ENCODE measurements around the gene NDUFB3. TPM values are rescaled to one million over a fixed set of nuclear protein-coding genes. Genes with fewer than 3 reads are reported as not detected.

Gene NDUFB3
- total and polyA plus RNA-seq, 10 of the 15 experiments (the other 5 are each of a cell fraction or from before 2014, with no cell fraction given): 115 to 1,059 (median 187) TPM

DNA sequence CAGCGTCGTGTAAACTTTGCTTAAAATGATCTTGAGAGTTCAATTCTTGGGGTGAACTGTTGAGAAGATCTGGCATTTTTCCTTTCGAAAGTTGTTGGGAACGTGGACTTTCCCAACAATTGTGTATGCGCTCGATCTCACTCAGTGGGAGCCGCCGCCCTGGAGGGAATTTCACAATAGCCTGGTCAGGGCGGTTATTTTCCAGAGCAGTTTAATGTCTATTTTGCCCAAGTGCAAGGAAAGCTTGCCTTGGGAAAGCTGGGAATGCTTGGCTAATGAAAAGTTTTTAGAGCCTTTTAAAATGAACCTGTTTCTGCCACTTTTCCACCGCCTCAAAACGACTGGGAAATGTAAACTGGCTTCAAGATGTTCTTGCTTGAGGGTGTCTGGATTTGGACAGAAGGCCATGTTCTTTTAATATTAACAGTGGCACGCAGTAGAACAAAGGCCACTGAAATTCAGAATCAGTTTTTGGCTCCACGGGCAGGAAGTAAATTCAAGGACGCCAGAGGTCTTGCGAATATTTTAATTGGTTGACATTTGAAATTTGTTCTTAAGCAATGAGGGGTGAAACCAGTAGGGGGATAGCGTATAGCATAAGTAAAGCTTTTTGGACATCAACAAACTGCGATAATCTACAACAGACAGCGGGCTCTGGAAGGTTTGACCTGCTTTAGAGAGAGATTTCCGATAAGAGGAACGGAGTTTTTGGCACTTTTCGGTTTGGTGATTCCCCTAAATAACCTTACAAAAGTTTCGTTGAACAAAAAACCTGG lies 45.3 kb downstream of the NDUFB3 start (continued):
- TF ChIP-seq RB1 (IDR thresholded peaks at IDR 0.05; ENCODE audit: borderline replicate concordance) (no peak), MYB (IDR thresholded peaks at IDR 0.05; ENCODE audit: borderline replicate concordance, low read depth, low read length) (no peak), RAD21 (IDR thresholded peaks at IDR 0.05; ENCODE audit: insufficient read depth, low read depth, low read length) (peak; percentile 39), NFYB (IDR thresholded peaks at IDR 0.05; ENCODE audit: insufficient read depth, low read depth, low read length) (peak; percentile 73; the same call in 1 of the 2 replicates), NR2F1 (conservative IDR thresholded peaks at IDR 0.05) (no peak), SRF (IDR thresholded peaks at IDR 0.05; ENCODE audit: low read depth in 2 of 2, low read length in 2 of 2) (no peak), IKZF2 (IDR thresholded peaks at IDR 0.05) (peak; percentile 73 to 77), JUND (IDR thresholded peaks at IDR 0.05; ENCODE audit: low read depth, low read length) (no peak), EGR1 (IDR thresholded peaks at IDR 0.05; ENCODE audit: borderline replicate concordance in 1 of 2, low read depth in 2 of 2, low read length in 2 of 2) (no peak), HDGF (IDR thresholded peaks at IDR 0.05) (no peak), GATAD2B (conservative IDR thresholded peaks at IDR 0.05; ENCODE audit: low read depth) (0 out of 2 replicates have a peak, but pooled peaks have one; percentile 19), KAT2A (conservative IDR thresholded peaks at IDR 0.05; ENCODE audit: control insufficient read depth, low read depth, low read length) (no peak), MTA3 (IDR thresholded peaks at IDR 0.05; ENCODE audit: borderline replicate concordance, low read length) (no peak), SIN3A (IDR thresholded peaks at IDR 0.05; ENCODE audit: low read depth, low read length) (0 out of 2 replicates have a peak, but pooled peaks have one; percentile 26), ZNF622 (IDR thresholded peaks at IDR 0.05) (no peak), NR2C2 (IDR thresholded peaks at IDR 0.05; ENCODE audit: borderline replicate concordance, control insufficient read depth, insufficient read length, low read depth) (no peak)
- TF ChIP-seq, protein P1, sequence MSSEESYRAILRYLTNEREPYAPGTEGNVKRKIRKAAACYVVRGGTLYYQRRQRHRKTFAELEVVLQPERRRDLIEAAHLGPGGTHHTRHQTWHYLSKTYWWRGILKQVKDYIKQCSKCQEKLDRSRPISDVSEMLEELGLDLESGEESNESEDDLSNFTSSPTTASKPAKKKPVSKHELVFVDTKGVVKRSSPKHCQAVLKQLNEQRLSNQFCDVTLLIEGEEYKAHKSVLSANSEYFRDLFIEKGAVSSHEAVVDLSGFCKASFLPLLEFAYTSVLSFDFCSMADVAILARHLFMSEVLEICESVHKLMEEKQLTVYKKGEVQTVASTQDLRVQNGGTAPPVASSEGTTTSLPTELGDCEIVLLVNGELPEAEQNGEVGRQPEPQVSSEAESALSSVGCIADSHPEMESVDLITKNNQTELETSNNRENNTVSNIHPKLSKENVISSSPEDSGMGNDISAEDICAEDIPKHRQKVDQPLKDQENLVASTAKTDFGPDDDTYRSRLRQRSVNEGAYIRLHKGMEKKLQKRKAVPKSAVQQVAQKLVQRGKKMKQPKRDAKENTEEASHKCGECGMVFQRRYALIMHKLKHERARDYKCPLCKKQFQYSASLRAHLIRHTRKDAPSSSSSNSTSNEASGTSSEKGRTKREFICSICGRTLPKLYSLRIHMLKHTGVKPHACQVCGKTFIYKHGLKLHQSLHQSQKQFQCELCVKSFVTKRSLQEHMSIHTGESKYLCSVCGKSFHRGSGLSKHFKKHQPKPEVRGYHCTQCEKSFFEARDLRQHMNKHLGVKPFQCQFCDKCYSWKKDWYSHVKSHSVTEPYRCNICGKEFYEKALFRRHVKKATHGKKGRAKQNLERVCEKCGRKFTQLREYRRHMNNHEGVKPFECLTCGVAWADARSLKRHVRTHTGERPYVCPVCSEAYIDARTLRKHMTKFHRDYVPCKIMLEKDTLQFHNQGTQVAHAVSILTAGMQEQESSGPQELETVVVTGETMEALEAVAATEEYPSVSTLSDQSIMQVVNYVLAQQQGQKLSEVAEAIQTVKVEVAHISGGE (CRISPR knock-in tag; IDR thresholded peaks at IDR 0.05): no peak
- TF ChIP-seq, protein P2, sequence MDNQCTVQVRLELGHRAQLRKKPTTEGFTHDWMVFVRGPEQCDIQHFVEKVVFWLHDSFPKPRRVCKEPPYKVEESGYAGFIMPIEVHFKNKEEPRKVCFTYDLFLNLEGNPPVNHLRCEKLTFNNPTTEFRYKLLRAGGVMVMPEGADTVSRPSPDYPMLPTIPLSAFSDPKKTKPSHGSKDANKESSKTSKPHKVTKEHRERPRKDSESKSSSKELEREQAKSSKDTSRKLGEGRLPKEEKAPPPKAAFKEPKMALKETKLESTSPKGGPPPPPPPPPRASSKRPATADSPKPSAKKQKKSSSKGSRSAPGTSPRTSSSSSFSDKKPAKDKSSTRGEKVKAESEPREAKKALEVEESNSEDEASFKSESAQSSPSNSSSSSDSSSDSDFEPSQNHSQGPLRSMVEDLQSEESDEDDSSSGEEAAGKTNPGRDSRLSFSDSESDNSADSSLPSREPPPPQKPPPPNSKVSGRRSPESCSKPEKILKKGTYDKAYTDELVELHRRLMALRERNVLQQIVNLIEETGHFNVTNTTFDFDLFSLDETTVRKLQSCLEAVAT (IDR thresholded peaks at IDR 0.05): peak; percentile 13
- TF ChIP-seq, protein P3, sequence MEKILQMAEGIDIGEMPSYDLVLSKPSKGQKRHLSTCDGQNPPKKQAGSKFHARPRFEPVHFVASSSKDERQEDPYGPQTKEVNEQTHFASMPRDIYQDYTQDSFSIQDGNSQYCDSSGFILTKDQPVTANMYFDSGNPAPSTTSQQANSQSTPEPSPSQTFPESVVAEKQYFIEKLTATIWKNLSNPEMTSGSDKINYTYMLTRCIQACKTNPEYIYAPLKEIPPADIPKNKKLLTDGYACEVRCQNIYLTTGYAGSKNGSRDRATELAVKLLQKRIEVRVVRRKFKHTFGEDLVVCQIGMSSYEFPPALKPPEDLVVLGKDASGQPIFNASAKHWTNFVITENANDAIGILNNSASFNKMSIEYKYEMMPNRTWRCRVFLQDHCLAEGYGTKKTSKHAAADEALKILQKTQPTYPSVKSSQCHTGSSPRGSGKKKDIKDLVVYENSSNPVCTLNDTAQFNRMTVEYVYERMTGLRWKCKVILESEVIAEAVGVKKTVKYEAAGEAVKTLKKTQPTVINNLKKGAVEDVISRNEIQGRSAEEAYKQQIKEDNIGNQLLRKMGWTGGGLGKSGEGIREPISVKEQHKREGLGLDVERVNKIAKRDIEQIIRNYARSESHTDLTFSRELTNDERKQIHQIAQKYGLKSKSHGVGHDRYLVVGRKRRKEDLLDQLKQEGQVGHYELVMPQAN (conservative IDR thresholded peaks at IDR 0.05): no peak
- TF ChIP-seq, protein P4, sequence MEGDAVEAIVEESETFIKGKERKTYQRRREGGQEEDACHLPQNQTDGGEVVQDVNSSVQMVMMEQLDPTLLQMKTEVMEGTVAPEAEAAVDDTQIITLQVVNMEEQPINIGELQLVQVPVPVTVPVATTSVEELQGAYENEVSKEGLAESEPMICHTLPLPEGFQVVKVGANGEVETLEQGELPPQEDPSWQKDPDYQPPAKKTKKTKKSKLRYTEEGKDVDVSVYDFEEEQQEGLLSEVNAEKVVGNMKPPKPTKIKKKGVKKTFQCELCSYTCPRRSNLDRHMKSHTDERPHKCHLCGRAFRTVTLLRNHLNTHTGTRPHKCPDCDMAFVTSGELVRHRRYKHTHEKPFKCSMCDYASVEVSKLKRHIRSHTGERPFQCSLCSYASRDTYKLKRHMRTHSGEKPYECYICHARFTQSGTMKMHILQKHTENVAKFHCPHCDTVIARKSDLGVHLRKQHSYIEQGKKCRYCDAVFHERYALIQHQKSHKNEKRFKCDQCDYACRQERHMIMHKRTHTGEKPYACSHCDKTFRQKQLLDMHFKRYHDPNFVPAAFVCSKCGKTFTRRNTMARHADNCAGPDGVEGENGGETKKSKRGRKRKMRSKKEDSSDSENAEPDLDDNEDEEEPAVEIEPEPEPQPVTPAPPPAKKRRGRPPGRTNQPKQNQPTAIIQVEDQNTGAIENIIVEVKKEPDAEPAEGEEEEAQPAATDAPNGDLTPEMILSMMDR (IDR thresholded peaks at IDR 0.05 in 2 of 3, conservative IDR thresholded peaks at IDR 0.05 in 1 of 3; ENCODE audit: control insufficient read depth in 2 of 3, extremely low read depth in 1 of 3, insufficient read depth in 1 of 3, low read depth in 3 of 3, low read length in 3 of 3): peak; percentile 36 to 52 (median 41); a peak in 5 of 6 replicates
